OCI-LY1 (cell line): ENCODE measurements around the gene MARK3.

Experiments
- CTCF ChIP-seq: fragments of 200-600 bp; sonication (generic), shearing (Covaris generic); IDR thresholded peaks from 2 replicates; pipeline ENCODE4 v1.5.1; 2017; ENCODE audit warnings: mild to moderate bottlenecking, antibody characterized with exemption, low read length, moderate library complexity, mixed read lengths
- EZH2 ChIP-seq: fragments of 200-600 bp; sonication (generic), shearing (Covaris generic); IDR thresholded peaks from 2 replicates; pipeline ENCODE4 v1.8.0; 2017; ENCODE audit warnings: borderline replicate concordance, mixed run types, mild to moderate bottlenecking, antibody characterized with exemption, low read length, moderate library complexity, mixed read lengths

GRCh38 chr14:103339561-103339960 lies 45.7 kb upstream of the MARK3 start:
- TF ChIP-seq CTCF (no peak), EZH2 (no peak)
